SK-N-MC (cell line): ENCODE data around the gene LCN10.

Experiments used
- EZH2 ChIP-seq: fragments of 200-600 bp; sonication (generic); IDR thresholded peaks from one replicate; pipeline ENCODE4 v1.6.1; 2017; ENCODE audit warnings: antibody characterized with exemption
- FOXP2 ChIP-seq: optimal IDR thresholded peaks from 2 replicates; pipeline ENCODE3; 2011; ENCODE audit warnings: mild to moderate bottlenecking, moderate library complexity; ENCODE audit not compliant: insufficient read depth; ENCODE audit errors: extremely low read length, control extremely low read depth
- POLR2AphosphoS5 ChIP-seq: IDR thresholded peaks from 2 replicates; pipeline ENCODE4 v1.6.1; 2012; ENCODE audit warnings: mild to moderate bottlenecking, low read depth, low read length, borderline replicate concordance

- no peak for TF ChIP-seq POLR2AphosphoS5
- no peak for TF ChIP-seq EZH2
- no peak for TF ChIP-seq FOXP2
Observed at GRCh38 chr9:136762221-136762691, 19.5 kb upstream of the LCN10 start.
